NOMO-1 treated with dmso at 0.1 percent for 144 hours (cell line): ENCODE measurements around the gene ATP5ME.

Experiments
- DNase-seq: peaks from one replicate; lab custom pipeline; 2025; ENCODE audit not compliant: unreplicated experiment; lab: John Stamatoyannopoulos, UW

The ATP5ME gene

GRCh38 chr4:622996-623913, 50.8 kb downstream of the ATP5ME start:
- DNase-seq, result no peak
